Caki2 (cell line): ENCODE data around the gene LPGAT1. TPM values are rescaled to one million over a fixed set of nuclear protein-coding genes. Genes with fewer than 3 reads are reported as not detected.
"Not testable (repeated sequence)": the region's sequence is repeated elsewhere in the genome, so short reads cannot be mapped to it uniquely, and the experiment has no call there.

Source experiments
- DNase-seq: peaks from one replicate; pipeline ENCODE4 v3.0.0-alpha.2; 2015; ENCODE audit warnings: low read depth
- in situ Hi-C: cut with HindIII; loops from 2 replicates; pipeline ENCODE4 v1.10.0; 2016; ENCODE audit warnings: low sequenced_read_pairs, low pct_unique_long_range_greater_than_20kb, mixed read lengths
- total RNA-seq: library from RNA; depleted of rRNA; stranded (reverse); fragments of >200 nt; shearing (Covaris generic); gene quantifications from 2 replicates; pipeline ENCODE4 v1.2.3, GENCODE V29; 2014; ENCODE audit warnings: low replicate concordance; rRNA removed

LPGAT1 gene
- total RNA-seq, 1 experiment from 2014 or later = 38.8 TPM

GRCh38 chr1:211697356-211697755 lies 133.2 kb downstream of the LPGAT1 start:
- in situ Hi-C loops = no loop called here
- no peak for DNase-seq

- in situ Hi-C loops = no loop called here
- no peak for DNase-seq
Measured at GRCh38 chr1:211695135-211695816, 135.3 kb downstream of the LPGAT1 start.

GRCh38 chr1:211693911-211694310 lies 136.7 kb downstream of the LPGAT1 start:
- DNase-seq, in situ Hi-C loops: not testable (repeated sequence)

Other genes starting within 250 kb of the LPGAT1 start
- gene NEK2, start 155.1 kb downstream of the LPGAT1 start, total RNA-seq = 34.6 and 39.9 TPM in 2 replicates
- gene INTS7, start 204.8 kb upstream of the LPGAT1 start, total RNA-seq = 24.4 and 29.6 TPM in 2 replicates
- 42.8 and 53.5 TPM in 2 replicates for gene DTL, start 205.0 kb upstream of the LPGAT1 start, total RNA-seq